Neural cell (in vitro differentiated cells): Measurements from ENCODE around the gene PSORS1C2. TPM values are rescaled to one million over a fixed set of nuclear protein-coding genes. Genes with fewer than 3 reads are reported as not detected.

Experiments
- H2AFZ ChIP-seq: fragments of 200-600, 300-800 bp; sonication (generic), shearing (Covaris generic); 2 replicates; pipeline ENCODE4 v1.6.0; 2014; ENCODE audit warnings: low read depth, mild to moderate bottlenecking, antibody characterized with exemption, low read length, moderate library complexity
- H3F3A ChIP-seq: fragments of 200-600 bp; shearing (Covaris generic); 2 replicates; pipeline ENCODE4 v1.6.1; 2016; ENCODE audit warnings: mild to moderate bottlenecking, moderate library complexity, mixed read lengths, antibody characterized with exemption, low read length; ENCODE audit not compliant: insufficient read depth, poor library complexity, severe bottlenecking
- H3K27ac ChIP-seq: fragments of 200-600, 300-800 bp; sonication (generic), shearing (Covaris generic); 2 replicates; pipeline ENCODE4 v1.5.1; 2014; ENCODE audit warnings: mild to moderate bottlenecking, low read length, moderate library complexity
- H3K27me3 ChIP-seq: fragments of 300-800, 200-600 bp; sonication (generic), shearing (Covaris generic); 2 replicates; pipeline ENCODE4 v1.6.0; 2014; ENCODE audit warnings: mild to moderate bottlenecking, low read depth, low read length, moderate library complexity; ENCODE audit not compliant: insufficient read depth
- H3K36me3 ChIP-seq: fragments of 300-800, 200-600 bp; sonication (generic), shearing (Covaris generic); 2 replicates; pipeline ENCODE4 v1.5.1; 2014; ENCODE audit warnings: mild to moderate bottlenecking, antibody characterized with exemption, low read length, moderate library complexity; ENCODE audit not compliant: insufficient read depth
- H3K4me2 ChIP-seq: fragments of 300-800, 200-600 bp; sonication (generic), shearing (Covaris generic); 2 replicates; pipeline ENCODE4 v1.6.0; 2014; ENCODE audit warnings: mild to moderate bottlenecking, low read length
- H3K4me3 ChIP-seq: fragments of 300-800, 200-600 bp; sonication (generic), shearing (Covaris generic); 2 replicates; pipeline ENCODE4 v1.5.1; 2014; ENCODE audit warnings: mild to moderate bottlenecking, low read length, moderate library complexity
- H3K79me2 ChIP-seq: fragments of 200-600 bp; shearing (Covaris generic); replicated peaks from 2 replicates; pipeline ENCODE4 v1.6.0; 2014; ENCODE audit warnings: mild to moderate bottlenecking, low read length, moderate library complexity; ENCODE audit not compliant: insufficient read depth
- H3K9ac ChIP-seq: fragments of 300-800, 200-600 bp; sonication (generic), shearing (Covaris generic); 2 replicates; pipeline ENCODE4 v1.6.1; 2016; ENCODE audit warnings: mild to moderate bottlenecking, low read length, mixed read lengths
- H3K9me2 ChIP-seq: fragments of 200-600 bp; shearing (Covaris generic); 2 replicates; pipeline ENCODE4 v1.6.1; 2016; ENCODE audit warnings: mild to moderate bottlenecking, low read length, mixed read lengths; ENCODE audit not compliant: insufficient read depth
- H3K9me3 ChIP-seq: fragments of 200-600, 300-800 bp; sonication (generic), shearing (Covaris generic); 2 replicates; pipeline ENCODE4 v1.6.1; 2016; ENCODE audit warnings: mild to moderate bottlenecking, mixed run types, low read length, moderate library complexity, mixed read lengths
- H4K20me1 ChIP-seq: fragments of 200-600 bp; shearing (Covaris generic); 2 replicates; pipeline ENCODE4 v1.6.1; 2016; ENCODE audit warnings: mild to moderate bottlenecking, mixed run types; ENCODE audit not compliant: insufficient read depth
- CTCF ChIP-seq: fragments of 450-650 bp; IDR thresholded peaks from 2 replicates; pipeline ENCODE4 v1.5.1; 2014; ENCODE audit warnings: antibody characterized with exemption, mild to moderate bottlenecking, moderate library complexity; ENCODE audit not compliant: poor library complexity, severe bottlenecking
- EP300 ChIP-seq: fragments of 450-650 bp; conservative IDR thresholded peaks from 2 replicates; pipeline ENCODE4 v1.6.1; 2014; ENCODE audit warnings: antibody characterized with exemption, mild to moderate bottlenecking, moderate library complexity; ENCODE audit not compliant: poor library complexity, severe bottlenecking
- EZH2 ChIP-seq: fragments of 200-600, 300-800 bp; shearing (Covaris generic), sonication (generic); IDR thresholded peaks from 2 replicates; pipeline ENCODE4 v1.6.1; 2014; ENCODE audit warnings: antibody characterized with exemption, low read length, borderline replicate concordance, mild to moderate bottlenecking; ENCODE audit not compliant: insufficient read depth, poor library complexity, severe bottlenecking
- MXI1 ChIP-seq: fragments of 450-650 bp; conservative IDR thresholded peaks from 2 replicates; pipeline ENCODE4 v1.6.1; 2014; ENCODE audit warnings: antibody characterized with exemption, mild to moderate bottlenecking; ENCODE audit not compliant: poor library complexity, severe bottlenecking
- POLR2AphosphoS5 ChIP-seq: IDR thresholded peaks from 2 replicates; pipeline ENCODE4 v1.6.1; 2012
- RAD21 ChIP-seq: fragments of 450-650 bp; conservative IDR thresholded peaks from 2 replicates; pipeline ENCODE4 v1.6.1; 2014; ENCODE audit warnings: antibody characterized with exemption, mild to moderate bottlenecking, moderate library complexity
- REST ChIP-seq: IDR thresholded peaks from 2 replicates; pipeline ENCODE4 v1.6.1; 2012; ENCODE audit warnings: borderline replicate concordance
- SMC3 ChIP-seq: fragments of 450-650 bp; conservative IDR thresholded peaks from 2 replicates; pipeline ENCODE4 v1.6.1; 2014; ENCODE audit warnings: antibody characterized with exemption, mild to moderate bottlenecking, moderate library complexity; ENCODE audit not compliant: poor library complexity
- TAF1 ChIP-seq: IDR thresholded peaks from 2 replicates; pipeline ENCODE4 v1.6.1; 2012; ENCODE audit warnings: low read depth
- polyA plus RNA-seq: library from polyadenylated mRNA; depleted of rRNA; stranded (reverse); fragments of >200 nt; gene quantifications from 2 replicates; pipeline ENCODE4 v1.2.3, GENCODE V29; 2014

Gene PSORS1C2
- polyA plus RNA-seq, 1 donor from 2014 or later: not detected

GRCh38 chr6:31114970-31115849 is 23.7 kb downstream of the PSORS1C2 start:
- H3K9ac ChIP-seq: no peak overlapping the region
- no peak for TF ChIP-seq MXI1
- TF ChIP-seq RAD21: no peak
- no peak for TF ChIP-seq SMC3
- TF ChIP-seq TAF1: no peak
- no peaks in the 10 kb centered on the region for H3K27me3 ChIP-seq
- no peaks in the 10 kb centered on the region for H3K79me2 ChIP-seq
- no peak overlapping the region for H2AFZ ChIP-seq
- H3K27ac ChIP-seq: no peak overlapping the region
- H3K4me2 ChIP-seq: no peak overlapping the region
- no peak overlapping the region for H3K4me3 ChIP-seq
- H4K20me1 ChIP-seq: no peaks in the 10 kb centered on the region
- no peaks in the 10 kb centered on the region for H3K9me2 ChIP-seq
- H3K9me3 ChIP-seq: no peaks in the 10 kb centered on the region
- no peaks in the 10 kb centered on the region for H3F3A ChIP-seq
- no peaks in the 10 kb centered on the region for H3K36me3 ChIP-seq

- no peaks in the 10 kb centered on the region for H3K9me3 ChIP-seq
- H3K9me2 ChIP-seq: no peaks in the 10 kb centered on the region
- no peak within 1 kb of the TSS for H3K9ac ChIP-seq
- TF ChIP-seq SMC3 (no peak), EP300 (no peak), EZH2 (no peak), MXI1 (no peak), TAF1 (no peak), CTCF (no peak), RAD21 (no peak), REST (no peak), POLR2AphosphoS5 (no peak)
- H3K79me2 ChIP-seq: no peaks in the 10 kb centered on the region
- H3K36me3 ChIP-seq: no peaks in the 10 kb centered on the region
- H3K4me3 ChIP-seq: no peak within 1 kb of the TSS
- no peaks in the 10 kb centered on the region for H4K20me1 ChIP-seq
- H3F3A ChIP-seq: no peaks in the 10 kb centered on the region
- no peaks in the 10 kb centered on the region for H3K27me3 ChIP-seq
- no peak within 1 kb of the TSS for H2AFZ ChIP-seq
- no peak within 1 kb of the TSS for H3K4me2 ChIP-seq
- no peak within 1 kb of the TSS for H3K27ac ChIP-seq
Measured at GRCh38 chr6:31114541-31114878, 24.4 kb downstream of the PSORS1C2 start, which contains the start of gene PSORS1C1. Gene PSORS1C1, plus strand, starts transcription at chr6:31114800. Its CDS starts 14,833 bp downstream, at chr6:31129633.
